Ectodermal cell (in vitro differentiated cells): ENCODE data around the gene CAPN1.

Experiments
- H3K27ac ChIP-seq: 2 replicates; pipeline ENCODE4 v1.7.0; 2013; ENCODE audit warnings: mild to moderate bottlenecking, low read depth, low read length; ENCODE audit not compliant: insufficient read depth, poor library complexity, severe bottlenecking
- H3K27me3 ChIP-seq: 2 replicates; pipeline ENCODE4 v1.7.0; 2013; ENCODE audit warnings: mild to moderate bottlenecking, low read length; ENCODE audit not compliant: insufficient read depth, control insufficient read depth, poor library complexity, severe bottlenecking
- H3K36me3 ChIP-seq: one replicate; pipeline ENCODE4 v1.7.0; 2013; ENCODE audit warnings: low read length; ENCODE audit not compliant: control insufficient read depth, insufficient read depth
- H3K4me1 ChIP-seq: one replicate; pipeline ENCODE4 v1.7.0; 2013; ENCODE audit warnings: low read length; ENCODE audit not compliant: control insufficient read depth, insufficient read depth
- H3K4me3 ChIP-seq: 2 replicates; pipeline ENCODE4 v1.7.0; 2013; ENCODE audit warnings: low read depth, low read length, control low read depth; ENCODE audit not compliant: insufficient read depth
- H3K9me3 ChIP-seq: 2 replicates; pipeline ENCODE4 v1.7.0; 2013; ENCODE audit warnings: mild to moderate bottlenecking, low read length, moderate library complexity; ENCODE audit not compliant: control insufficient read depth
- WGBS, 2 experiments: methylation state at CpG; one replicate each; pipeline ENCODE4 v1.1.7; 2013; ENCODE audit warnings: missing lambda C conversion rate in 2 of 2; 5-methylcytosine and 5-hydroxymethylcytosine counted together

Gene CAPN1

DNA sequence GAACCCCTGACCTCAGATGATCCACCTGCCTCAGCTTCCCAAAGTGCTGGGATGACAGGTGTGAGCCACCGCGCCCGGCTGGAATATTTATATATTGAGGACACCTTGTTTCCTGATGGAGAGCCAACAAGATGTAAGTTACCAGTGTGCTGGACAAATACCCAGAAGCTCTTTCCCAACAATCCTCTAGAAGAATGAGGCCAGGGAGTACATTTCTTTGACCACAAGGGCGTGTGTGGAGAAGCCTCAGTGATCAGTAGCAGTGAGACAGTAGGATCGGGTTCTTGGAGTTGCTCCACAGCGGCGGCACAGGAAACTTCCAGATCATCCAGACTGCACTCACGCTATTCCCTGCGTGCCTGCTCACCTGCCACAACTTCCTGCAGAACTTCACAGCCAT, 69.7 kb downstream of the CAPN1 start:
- 89 to 90% methylated on average over 9 of the region's 9 CpGs for WGBS, 2 experiments
- Histone ChIP-seq H3K27me3 (no peaks in the 10 kb centered on the region), H3K4me1 (no peaks in the 10 kb centered on the region), H3K36me3 (no peaks in the 10 kb centered on the region), H3K9me3 (no peaks in the 10 kb centered on the region), H3K4me3 (no peak overlapping the region), H3K27ac (no peak overlapping the region)

GRCh38 chr11:65254724-65255123, 73.0 kb downstream of the CAPN1 start:
- no peaks in the 10 kb centered on the region for H3K27me3 ChIP-seq
- H3K9me3 ChIP-seq = no peaks in the 10 kb centered on the region
- no peak overlapping the region for H3K27ac ChIP-seq
- WGBS, 2 experiments = 88% methylated on average over 6 of the region's 6 CpGs
- no peak overlapping the region for H3K4me3 ChIP-seq
- H3K36me3 ChIP-seq = no peaks in the 10 kb centered on the region
- no peaks in the 10 kb centered on the region for H3K4me1 ChIP-seq

DNA sequence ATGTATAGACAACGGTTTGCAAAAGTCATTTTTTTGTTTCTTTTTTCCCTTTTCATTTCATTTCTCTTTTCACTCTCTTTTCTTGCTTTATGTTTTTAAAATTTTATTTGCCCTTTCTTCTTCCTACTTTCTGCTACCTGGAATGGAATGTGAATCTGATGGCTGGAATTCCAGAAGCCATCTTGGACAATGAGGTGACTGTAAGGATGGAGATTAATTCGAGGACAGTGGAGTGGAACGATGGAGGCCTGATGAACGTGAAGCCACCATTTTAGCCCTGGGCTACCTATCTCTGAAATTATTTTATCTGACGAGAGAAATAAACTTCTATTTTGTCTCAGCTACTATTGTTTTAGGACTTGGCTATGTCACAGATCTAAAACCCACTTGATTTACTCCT, 77.3 kb downstream of the CAPN1 start:
- no peak overlapping the region for H3K27ac ChIP-seq
- H3K4me1 ChIP-seq = no peaks in the 10 kb centered on the region
- no peaks in the 10 kb centered on the region for H3K27me3 ChIP-seq
- no peak overlapping the region for H3K4me3 ChIP-seq
- H3K9me3 ChIP-seq = no peaks in the 10 kb centered on the region
- H3K36me3 ChIP-seq = no peaks in the 10 kb centered on the region
- WGBS, 2 experiments = 87 to 91% methylated on average over 5 of the region's 5 CpGs

- Histone ChIP-seq H3K4me1 (no peaks in the 10 kb centered on the region), H3K27ac (no peak overlapping the region), H3K4me3 (no peak overlapping the region), H3K27me3 (no peaks in the 10 kb centered on the region), H3K9me3 (no peaks in the 10 kb centered on the region), H3K36me3 (peaks cover under 1% of the 10 kb centered on the region)
- WGBS, 2 experiments = 91 to 97% methylated on average over 17 of the region's 17 CpGs
Measured at GRCh38 chr11:65260302-65260701, 78.6 kb downstream of the CAPN1 start.

DNA sequence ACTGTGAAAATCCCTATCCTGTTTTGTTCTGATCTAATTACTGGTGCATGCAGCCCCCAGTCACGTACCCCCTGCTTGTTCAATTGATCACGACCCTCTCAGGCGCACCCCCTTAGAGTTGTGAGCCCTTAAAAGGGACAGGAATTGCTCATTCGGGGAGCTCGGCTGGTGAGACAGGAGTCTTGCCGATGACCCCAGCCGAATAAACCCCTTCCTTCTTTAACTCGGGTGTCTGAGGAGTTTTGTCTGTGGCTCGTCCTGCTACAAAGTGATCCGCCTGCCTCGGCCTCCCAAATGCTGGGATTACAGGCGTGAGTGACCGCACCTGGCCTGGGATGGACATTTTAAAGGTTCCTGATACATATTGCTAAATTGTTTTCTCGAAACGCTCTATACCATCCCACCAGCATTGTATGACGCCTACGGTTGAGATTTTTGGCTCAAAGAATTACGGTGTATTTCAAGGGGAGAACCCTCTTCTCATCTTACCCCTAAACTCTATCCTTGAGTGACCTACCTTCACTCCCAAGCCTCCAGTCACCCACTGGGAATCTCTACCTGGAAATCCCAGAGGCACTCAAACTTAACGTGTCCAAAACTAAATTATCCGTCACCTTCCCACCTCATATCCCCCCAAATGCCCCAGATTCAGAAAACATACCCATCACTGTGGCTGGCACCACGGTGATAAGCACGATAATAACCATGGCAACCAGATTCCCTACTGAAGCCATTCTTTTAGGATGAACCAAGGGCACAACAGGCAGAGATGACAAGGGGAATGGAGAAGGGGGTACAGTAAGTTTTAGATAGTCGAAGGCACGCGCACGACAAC, 79.2 kb downstream of the CAPN1 start:
- H3K27ac ChIP-seq = no peak overlapping the region
- WGBS, 2 experiments = 70 to 72% methylated on average over 26 of the region's 26 CpGs
- H3K27me3 ChIP-seq = no peaks in the 10 kb centered on the region

More for the DNA sequence above, 79.2 kb downstream of the CAPN1 start:
- Histone ChIP-seq H3K9me3 (no peaks in the 10 kb centered on the region), H3K36me3 (peaks cover 4% of the 10 kb centered on the region), H3K4me3 (peak overlapping the region; percentile 91), H3K4me1 (no peaks in the 10 kb centered on the region)
